Measurements from ENCODE around the gene FPR2.

DNA sequence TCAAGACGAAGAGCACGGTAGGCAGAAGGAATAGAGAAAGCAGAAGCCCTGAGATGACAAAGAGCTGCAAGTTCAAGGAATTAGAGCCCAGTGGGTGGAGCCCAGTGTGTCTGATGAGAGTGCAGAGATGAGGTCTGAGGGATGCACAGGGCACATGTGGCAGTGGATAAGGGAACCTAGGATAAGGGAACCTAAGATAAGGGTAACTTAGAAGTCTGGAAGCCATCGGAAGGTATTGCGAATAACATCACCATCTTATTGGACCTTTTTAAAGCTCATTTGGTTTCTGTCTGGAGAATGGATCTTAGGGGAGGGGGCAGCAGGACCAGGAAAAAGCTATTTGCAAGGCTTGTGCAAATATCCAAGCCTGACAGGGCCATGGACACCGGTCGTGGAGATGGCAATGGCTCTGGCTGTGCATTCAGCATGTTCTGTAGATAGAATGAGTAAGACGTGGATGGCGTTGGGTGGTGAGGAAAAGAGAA is 35.3 kb downstream of the FPR2 start:
- TF ChIP-seq, protein P1, sequence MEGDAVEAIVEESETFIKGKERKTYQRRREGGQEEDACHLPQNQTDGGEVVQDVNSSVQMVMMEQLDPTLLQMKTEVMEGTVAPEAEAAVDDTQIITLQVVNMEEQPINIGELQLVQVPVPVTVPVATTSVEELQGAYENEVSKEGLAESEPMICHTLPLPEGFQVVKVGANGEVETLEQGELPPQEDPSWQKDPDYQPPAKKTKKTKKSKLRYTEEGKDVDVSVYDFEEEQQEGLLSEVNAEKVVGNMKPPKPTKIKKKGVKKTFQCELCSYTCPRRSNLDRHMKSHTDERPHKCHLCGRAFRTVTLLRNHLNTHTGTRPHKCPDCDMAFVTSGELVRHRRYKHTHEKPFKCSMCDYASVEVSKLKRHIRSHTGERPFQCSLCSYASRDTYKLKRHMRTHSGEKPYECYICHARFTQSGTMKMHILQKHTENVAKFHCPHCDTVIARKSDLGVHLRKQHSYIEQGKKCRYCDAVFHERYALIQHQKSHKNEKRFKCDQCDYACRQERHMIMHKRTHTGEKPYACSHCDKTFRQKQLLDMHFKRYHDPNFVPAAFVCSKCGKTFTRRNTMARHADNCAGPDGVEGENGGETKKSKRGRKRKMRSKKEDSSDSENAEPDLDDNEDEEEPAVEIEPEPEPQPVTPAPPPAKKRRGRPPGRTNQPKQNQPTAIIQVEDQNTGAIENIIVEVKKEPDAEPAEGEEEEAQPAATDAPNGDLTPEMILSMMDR (conservative IDR thresholded peaks at IDR 0.05; ENCODE audit: low read length): no peak
- no peak for TF ChIP-seq EZH2phosphoT487 (IDR thresholded peaks at IDR 0.05; ENCODE audit: borderline replicate concordance, low read depth, low read length)
